Body of pancreas (tissue), 4 donors: ENCODE results near the gene FBXO8.

Experiments used
- CTCF ChIP-seq, 7 experiments: fragments of 450-650 bp in 4 of 7; fragments of 200-600 bp in 3 of 7; sonication (generic) in 3 of 7; IDR thresholded peaks; one replicate each; pipeline ENCODE4 v1.5.1; 2016 to 2019; ENCODE audit warnings: antibody characterized with exemption in 7 of 7
- POLR2A ChIP-seq, 3 donors: fragments of 450-650 bp; IDR thresholded peaks; one replicate each; pipeline ENCODE4 v1.6.1; 2016; ENCODE audit warnings: antibody characterized with exemption in 3 of 3, mild to moderate bottlenecking in 2 of 3

- TF ChIP-seq CTCF (IDR thresholded peaks at IDR 0.05) (no peak), POLR2A (IDR thresholded peaks at IDR 0.05) (no peak)
Observed at GRCh38 chr4:174230148-174230547, 53.3 kb downstream of the FBXO8 start.
